ENCODE results near the gene DYNLL2.
"Not testable (repeated sequence)": the region's sequence is repeated elsewhere in the genome, so short reads cannot be mapped to it uniquely, and the experiment has no call there.

Gene DYNLL2

GRCh38 chr17:58073266-58073665 is 10.0 kb upstream of the DYNLL2 start:
- DNase-seq = not testable (repeated sequence)

- not testable (repeated sequence) for DNase-seq
Observed at GRCh38 chr17:58074406-58074805, 8.8 kb upstream of the DYNLL2 start.

- no peak for DNase-seq
Observed at GRCh38 chr17:58079300-58080033, 3.8 kb upstream of the DYNLL2 start.

- no peak for DNase-seq
Observed at GRCh38 chr17:58081646-58082340, 1.4 kb upstream of the DYNLL2 start.

- no peak for DNase-seq
Observed at GRCh38 chr17:58082341-58082869, 814 bp upstream of the DYNLL2 start.

- DNase-seq = peak; percentile 54
Observed at GRCh38 chr17:58083491-58084316, 485 bp downstream of the DYNLL2 start.

GRCh38 chr17:58084317-58084981 is 1.2 kb downstream of the DYNLL2 start:
- no peak for DNase-seq

- DNase-seq = no peak
Observed at GRCh38 chr17:58085039-58085715, 2.0 kb downstream of the DYNLL2 start.

GRCh38 chr17:58086953-58087352 is 3.7 kb downstream of the DYNLL2 start:
- no peak for DNase-seq

GRCh38 chr17:58088624-58089023 is 5.4 kb downstream of the DYNLL2 start:
- no peak for DNase-seq

- DNase-seq = no peak
Observed at GRCh38 chr17:58089111-58089510, 5.9 kb downstream of the DYNLL2 start.

- no peak for DNase-seq
Observed at GRCh38 chr17:58091024-58091567, 7.9 kb downstream of the DYNLL2 start.

- DNase-seq = no peak
Observed at GRCh38 chr17:58092101-58092796, 9.0 kb downstream of the DYNLL2 start.

- DNase-seq = no peak
Observed at GRCh38 chr17:58092797-58093385, 9.7 kb downstream of the DYNLL2 start.

GRCh38 chr17:58094118-58094517 is 10.9 kb downstream of the DYNLL2 start:
- no peak for DNase-seq

GRCh38 chr17:58096892-58097291 is 13.7 kb downstream of the DYNLL2 start:
- DNase-seq = no peak

- DNase-seq = no peak
Observed at GRCh38 chr17:58097384-58098088, 14.3 kb downstream of the DYNLL2 start.

- DNase-seq = no peak
Observed at GRCh38 chr17:58100506-58100905, 17.3 kb downstream of the DYNLL2 start.

- not testable (repeated sequence) for DNase-seq
Observed at GRCh38 chr17:58101898-58102297, 18.7 kb downstream of the DYNLL2 start.

- no peak for DNase-seq
Observed at GRCh38 chr17:58105093-58105492, 21.9 kb downstream of the DYNLL2 start.

All from activated gamma-delta T cell (primary cell).